HG02642 (cell line): Measurements from ENCODE around the gene HOXC9.

Source experiments
- ATAC-seq: cut with Tn5 transposase; IDR thresholded peaks from one replicate; pipeline ENCODE4 v1.9.1; 2021; ENCODE audit warnings: mild to moderate bottlenecking; ENCODE audit not compliant: unreplicated experiment, poor library complexity

Gene HOXC9

GRCh38 chr12:54047160-54047963 is 47.4 kb downstream of the HOXC9 start:
- no peak for ATAC-seq

- no peak for ATAC-seq
Observed at GRCh38 chr12:54047964-54048303, 48.0 kb downstream of the HOXC9 start.

GRCh38 chr12:54048406-54049093 is 48.6 kb downstream of the HOXC9 start:
- ATAC-seq, result no peak

DNA sequence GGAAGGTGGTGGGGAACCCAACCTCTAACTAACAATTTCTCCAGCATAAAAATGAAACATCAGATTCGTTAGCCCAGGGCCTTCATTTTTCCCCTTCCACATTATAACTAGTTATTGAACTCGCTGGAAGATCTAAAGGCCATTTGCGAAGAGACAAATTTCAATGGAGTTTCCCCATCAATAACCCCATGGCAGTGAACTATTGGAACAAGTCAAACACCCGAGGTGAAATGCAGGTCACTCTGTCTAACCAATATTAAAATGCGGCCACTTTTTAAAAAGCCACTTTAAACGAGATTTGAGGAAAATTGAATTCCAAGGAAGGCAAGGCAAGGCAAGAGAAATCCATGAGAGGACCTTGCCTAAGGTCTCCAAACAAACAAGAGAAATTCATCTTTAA is 49.1 kb downstream of the HOXC9 start:
- ATAC-seq, result no peak

DNA sequence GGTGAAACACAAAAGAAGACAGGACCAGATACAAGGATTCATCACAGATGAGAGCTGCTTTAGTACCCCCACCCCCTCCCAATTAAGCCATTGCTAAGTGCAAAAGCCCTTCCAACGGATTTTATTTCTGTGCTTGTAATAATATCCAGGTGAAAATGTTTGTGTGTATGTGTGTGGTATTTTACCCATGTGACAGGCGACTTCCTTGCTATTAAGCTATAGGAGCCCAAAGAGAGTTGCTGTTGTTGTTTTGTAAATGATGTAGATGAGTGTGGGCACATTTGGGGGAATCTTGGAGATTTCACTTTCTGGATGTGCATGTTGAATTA is 50.5 kb downstream of the HOXC9 start:
- ATAC-seq, result no peak

DNA sequence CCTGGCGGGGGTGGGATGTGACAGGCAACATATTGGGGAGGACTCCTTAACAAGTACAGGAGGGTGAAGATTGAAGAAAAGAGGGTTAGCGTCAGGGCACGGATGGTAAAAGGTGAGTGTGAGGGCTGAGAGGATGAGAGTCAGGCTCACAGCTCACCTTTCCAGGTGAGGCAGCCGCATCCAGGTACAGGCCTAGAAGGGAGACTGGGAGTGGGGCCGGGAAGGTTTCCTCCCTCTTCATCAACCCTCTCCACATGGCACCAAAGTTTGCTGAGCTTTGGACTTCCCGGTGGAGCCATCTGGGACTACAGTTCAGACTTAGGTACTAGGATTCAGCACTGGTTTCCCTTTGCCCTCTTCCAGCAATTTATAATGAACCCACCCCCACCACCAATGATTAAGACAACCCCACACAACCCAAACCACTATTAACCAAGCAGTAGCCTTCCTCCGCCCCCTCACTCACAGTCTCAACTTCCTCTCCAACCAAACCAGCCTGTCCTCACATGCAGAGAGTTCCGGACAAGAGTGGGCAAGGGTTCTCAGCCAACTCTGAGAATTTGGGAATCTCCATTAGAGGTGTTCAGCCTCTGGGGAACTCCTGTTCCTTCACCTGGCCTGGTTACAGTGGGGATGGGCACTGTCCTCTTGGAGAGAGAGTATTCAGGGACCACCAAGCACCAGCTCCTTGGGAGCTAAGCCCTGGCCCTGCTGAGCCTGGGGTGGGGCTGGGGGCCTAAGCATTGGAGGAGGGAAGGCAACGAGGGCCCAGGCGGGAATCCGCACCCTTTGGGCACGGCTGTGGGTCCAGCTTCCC is 51.3 kb downstream of the HOXC9 start:
- ATAC-seq, result no peak

- no peak for ATAC-seq
Observed at GRCh38 chr12:54051874-54052437, 52.0 kb downstream of the HOXC9 start.

- peak; percentile 22 for ATAC-seq
Observed at GRCh38 chr12:54052438-54053002, 52.6 kb downstream of the HOXC9 start.
